Measurements from ENCODE around the gene MPEG1.

Gene MPEG1

GRCh38 chr11:59179121-59179520 lies 33.6 kb downstream of the MPEG1 start:
- no peak overlapping the region for H3K27ac ChIP-seq (ENCODE audit: low read depth, low read length)
- WGBS, result 94% methylated on average over 2 of the region's 2 CpGs

GRCh38 chr11:59178402-59178801 lies 34.3 kb downstream of the MPEG1 start:
- peaks cover 15% of the 10 kb centered on the region for H3K4me1 ChIP-seq (ENCODE audit: insufficient read depth, low read length)
- H3K4me3 ChIP-seq (ENCODE audit: low read length), result no peak overlapping the region
- no peak overlapping the region for H3K27ac ChIP-seq (ENCODE audit: low read depth, low read length)
- H3K36me3 ChIP-seq (ENCODE audit: insufficient read depth, low read length), result peaks cover 9% of the 10 kb centered on the region
- no peak overlapping the region for H3K9ac ChIP-seq (ENCODE audit: low read depth, low read length)
- H3K27me3 ChIP-seq (ENCODE audit: insufficient read depth, low read length), result no peaks in the 10 kb centered on the region
- H3K9me3 ChIP-seq (ENCODE audit: insufficient read depth, low read depth, low read length), result peaks cover 15% of the 10 kb centered on the region; the same call in 1 of the 2 replicates

More at GRCh38 chr11:59179121-59179520, 33.6 kb downstream of the MPEG1 start:
- Histone ChIP-seq H3K4me3 (ENCODE audit: low read length) (no peak overlapping the region), H3K9ac (ENCODE audit: low read depth, low read length) (no peak overlapping the region), H3K9me3 (ENCODE audit: insufficient read depth, low read depth, low read length) (peaks cover 15% of the 10 kb centered on the region; the same call in 1 of the 2 replicates), H3K36me3 (ENCODE audit: insufficient read depth, low read length) (peaks cover 15% of the 10 kb centered on the region), H3K4me1 (ENCODE audit: insufficient read depth, low read length) (peaks cover 12% of the 10 kb centered on the region), H3K27me3 (ENCODE audit: insufficient read depth, low read length) (no peaks in the 10 kb centered on the region)

GRCh38 chr11:59176330-59176729 lies 36.4 kb downstream of the MPEG1 start:
- 99% methylated on average over 7 of the region's 7 CpGs for WGBS
- no peaks in the 10 kb centered on the region; the same call in 1 of the 2 replicates for H3K36me3 ChIP-seq (ENCODE audit: insufficient read depth, low read length)
- H3K9ac ChIP-seq (ENCODE audit: low read depth, low read length), result no peak overlapping the region
- peaks cover 6% of the 10 kb centered on the region; the same call in 1 of the 2 replicates for H3K27me3 ChIP-seq (ENCODE audit: insufficient read depth, low read length)
- H3K27ac ChIP-seq (ENCODE audit: low read depth, low read length), result no peak overlapping the region
- H3K9me3 ChIP-seq (ENCODE audit: insufficient read depth, low read depth, low read length), result peaks cover 15% of the 10 kb centered on the region; the same call in 1 of the 2 replicates
- no peak overlapping the region for H3K4me3 ChIP-seq (ENCODE audit: low read length)
- H3K4me1 ChIP-seq (ENCODE audit: insufficient read depth, low read length), result peaks cover 15% of the 10 kb centered on the region

GRCh38 chr11:59175091-59175501 lies 37.6 kb downstream of the MPEG1 start:
- no peak overlapping the region for H3K27ac ChIP-seq (ENCODE audit: low read depth, low read length)
- no peak overlapping the region for H3K4me3 ChIP-seq (ENCODE audit: low read length)
- no peaks in the 10 kb centered on the region; the same call in 1 of the 2 replicates for H3K36me3 ChIP-seq (ENCODE audit: insufficient read depth, low read length)
- H3K27me3 ChIP-seq (ENCODE audit: insufficient read depth, low read length), result peaks cover 6% of the 10 kb centered on the region; the same call in 1 of the 2 replicates
- no peak overlapping the region for H3K9ac ChIP-seq (ENCODE audit: low read depth, low read length)
- H3K9me3 ChIP-seq (ENCODE audit: insufficient read depth, low read depth, low read length), result peaks cover 15% of the 10 kb centered on the region; the same call in 1 of the 2 replicates
- peaks cover 15% of the 10 kb centered on the region for H3K4me1 ChIP-seq (ENCODE audit: insufficient read depth, low read length)
- 58% methylated on average over 4 of the region's 4 CpGs for WGBS

- no peaks in the 10 kb centered on the region; the same call in 1 of the 2 replicates for H3K36me3 ChIP-seq (ENCODE audit: insufficient read depth, low read length)
- H3K27me3 ChIP-seq (ENCODE audit: insufficient read depth, low read length), result peaks cover 6% of the 10 kb centered on the region; the same call in 1 of the 2 replicates
- no peak overlapping the region for H3K27ac ChIP-seq (ENCODE audit: low read depth, low read length)
- peaks cover 15% of the 10 kb centered on the region; the same call in 1 of the 2 replicates for H3K9me3 ChIP-seq (ENCODE audit: insufficient read depth, low read depth, low read length)
- H3K4me1 ChIP-seq (ENCODE audit: insufficient read depth, low read length), result peaks cover 15% of the 10 kb centered on the region
- 82% methylated on average over 7 of the region's 7 CpGs for WGBS
- peak overlapping the region; percentile 79 for H3K4me3 ChIP-seq (ENCODE audit: low read length)
- H3K9ac ChIP-seq (ENCODE audit: low read depth, low read length), result no peak overlapping the region
These were observed 38.1 kb downstream of the MPEG1 start for GRCh38 chr11:59174664-59175033.

GRCh38 chr11:59173964-59174663 lies 38.6 kb downstream of the MPEG1 start:
- peaks cover 10% of the 10 kb centered on the region; the same call in 1 of the 2 replicates for H3K9me3 ChIP-seq (ENCODE audit: insufficient read depth, low read depth, low read length)
- H3K27ac ChIP-seq (ENCODE audit: low read depth, low read length), result peak overlapping the region; percentile 78
- peak overlapping the region; percentile 49 for H3K9ac ChIP-seq (ENCODE audit: low read depth, low read length)
- H3K27me3 ChIP-seq (ENCODE audit: insufficient read depth, low read length), result peaks cover 6% of the 10 kb centered on the region; the same call in 1 of the 2 replicates
- WGBS, result 5% methylated on average over 6 of the region's 7 CpGs
- H3K4me3 ChIP-seq (ENCODE audit: low read length), result peak overlapping the region; percentile 79
- H3K4me1 ChIP-seq (ENCODE audit: insufficient read depth, low read length), result peaks cover 15% of the 10 kb centered on the region
- no peaks in the 10 kb centered on the region; the same call in 1 of the 2 replicates for H3K36me3 ChIP-seq (ENCODE audit: insufficient read depth, low read length)

GRCh38 chr11:59173080-59173963 lies 39.4 kb downstream of the MPEG1 start:
- H3K9ac ChIP-seq (ENCODE audit: low read depth, low read length), result peak overlapping the region; percentile 49
- H3K4me3 ChIP-seq (ENCODE audit: low read length), result peak overlapping the region; percentile 79
- peaks cover 15% of the 10 kb centered on the region for H3K4me1 ChIP-seq (ENCODE audit: insufficient read depth, low read length)
- no peaks in the 10 kb centered on the region; the same call in 1 of the 2 replicates for H3K36me3 ChIP-seq (ENCODE audit: insufficient read depth, low read length)
- WGBS, result under 1% methylated on average over 36 of the region's 37 CpGs
- peaks cover 2% of the 10 kb centered on the region; the same call in 1 of the 2 replicates for H3K9me3 ChIP-seq (ENCODE audit: insufficient read depth, low read depth, low read length)
- peak overlapping the region; percentile 78 for H3K27ac ChIP-seq (ENCODE audit: low read depth, low read length)
- peaks cover 6% of the 10 kb centered on the region; the same call in 1 of the 2 replicates for H3K27me3 ChIP-seq (ENCODE audit: insufficient read depth, low read length)

- WGBS, result under 1% methylated on average over 70 of the region's 70 CpGs
These were observed 40.2 kb downstream of the MPEG1 start for GRCh38 chr11:59172345-59173079.

GRCh38 chr11:59171508-59172322 lies 41.0 kb downstream of the MPEG1 start, which contains the start of gene DTX4:
Gene DTX4, plus strand, starts transcription at chr11:59172132. Its CDS starts 464 bp downstream, at chr11:59172596.
- H3K4me1 ChIP-seq (ENCODE audit: insufficient read depth, low read length), result peaks cover 15% of the 10 kb centered on the region
- H3K9ac ChIP-seq (ENCODE audit: low read depth, low read length), result peak within 1 kb of the TSS; percentile 87
- under 1% methylated on average over 64 of the region's 64 CpGs for WGBS
- no peaks in the 10 kb centered on the region for H3K9me3 ChIP-seq (ENCODE audit: insufficient read depth, low read depth, low read length)
- peaks cover 6% of the 10 kb centered on the region; the same call in 1 of the 2 replicates for H3K27me3 ChIP-seq (ENCODE audit: insufficient read depth, low read length)
- H3K36me3 ChIP-seq (ENCODE audit: insufficient read depth, low read length), result no peaks in the 10 kb centered on the region
- H3K27ac ChIP-seq (ENCODE audit: low read depth, low read length), result peak within 1 kb of the TSS; percentile 56
- H3K4me3 ChIP-seq (ENCODE audit: low read length), result peak within 1 kb of the TSS; percentile 79

More at GRCh38 chr11:59172345-59173079, 40.2 kb downstream of the MPEG1 start:
- Histone ChIP-seq H3K9ac (ENCODE audit: low read depth, low read length) (peak overlapping the region; percentile 49; the same call in 1 of the 2 replicates), H3K4me3 (ENCODE audit: low read length) (peak overlapping the region; percentile 79), H3K27me3 (ENCODE audit: insufficient read depth, low read length) (peaks cover 6% of the 10 kb centered on the region; the same call in 1 of the 2 replicates), H3K27ac (ENCODE audit: low read depth, low read length) (no peak overlapping the region; the same call in 1 of the 2 replicates), H3K36me3 (ENCODE audit: insufficient read depth, low read length) (no peaks in the 10 kb centered on the region; the same call in 1 of the 2 replicates), H3K9me3 (ENCODE audit: insufficient read depth, low read depth, low read length) (no peaks in the 10 kb centered on the region), H3K4me1 (ENCODE audit: insufficient read depth, low read length) (peaks cover 15% of the 10 kb centered on the region)

GRCh38 chr11:59164028-59164427 lies 48.7 kb downstream of the MPEG1 start:
- WGBS, result 87% methylated on average over 3 of the region's 3 CpGs
- H3K27me3 ChIP-seq (ENCODE audit: insufficient read depth, low read length), result no peaks in the 10 kb centered on the region
- no peaks in the 10 kb centered on the region for H3K4me1 ChIP-seq (ENCODE audit: insufficient read depth, low read length)
- H3K9ac ChIP-seq (ENCODE audit: low read depth, low read length), result no peak overlapping the region
- H3K9me3 ChIP-seq (ENCODE audit: insufficient read depth, low read depth, low read length), result no peaks in the 10 kb centered on the region
- no peaks in the 10 kb centered on the region for H3K36me3 ChIP-seq (ENCODE audit: insufficient read depth, low read length)
- no peak overlapping the region for H3K4me3 ChIP-seq (ENCODE audit: low read length)
- no peak overlapping the region for H3K27ac ChIP-seq (ENCODE audit: low read depth, low read length)

All from HUES64 (cell line).